ENCODE data around the gene NFATC1. TPM values are rescaled to one million over a fixed set of nuclear protein-coding genes. Genes with fewer than 3 reads are reported as not detected.

NFATC1 gene
- total and polyA plus RNA-seq, 2 experiments from 2014 or later, result 4.2 to 11.3 TPM

DNA sequence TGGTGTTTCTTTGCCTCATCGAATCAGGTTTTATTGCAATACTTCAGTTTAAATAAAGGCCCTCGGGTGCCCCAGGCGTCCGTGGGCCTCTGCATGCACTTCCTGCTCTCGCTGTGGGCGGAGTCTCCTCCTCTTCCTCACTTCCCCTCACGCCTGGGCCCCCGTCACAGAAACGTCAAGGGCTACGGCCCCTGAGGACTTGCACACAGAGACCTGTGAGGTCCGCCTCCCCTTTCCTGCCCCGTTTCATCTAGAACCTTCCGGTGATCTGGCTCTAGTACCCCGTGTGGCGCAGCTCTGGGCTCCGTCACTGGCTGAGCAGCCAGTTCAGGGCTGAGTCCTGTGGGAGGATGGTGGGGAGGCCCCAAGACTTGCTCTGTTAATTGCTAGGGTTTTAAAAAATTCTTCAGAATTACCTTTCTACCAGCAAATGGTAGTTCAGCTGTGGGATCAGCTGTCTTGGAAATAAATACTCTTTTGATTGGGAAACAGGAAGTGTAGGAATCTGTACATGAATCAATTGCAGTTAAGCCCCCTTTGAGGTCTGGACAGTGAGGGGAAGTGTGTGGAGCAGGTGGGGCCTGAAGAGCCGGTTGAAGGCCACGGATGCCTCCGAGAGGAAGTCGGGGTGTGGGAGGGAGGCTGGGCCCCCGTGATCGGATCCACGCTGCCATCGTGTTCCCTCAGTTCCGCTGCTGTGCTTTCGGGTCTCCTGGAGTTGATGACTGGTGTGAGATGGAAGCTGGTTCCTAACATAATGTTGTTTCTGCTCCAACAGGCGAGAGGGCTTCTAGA is 10.2 kb downstream of the NFATC1 start:
- H3K9me2 ChIP-seq (replicated peaks; ENCODE audit: insufficient read depth), result no peaks in the 10 kb centered on the region
- H3K4me1 ChIP-seq (ENCODE audit: insufficient read depth), result no peaks in the 10 kb centered on the region
- H4K20me1 ChIP-seq (ENCODE audit: insufficient read depth, poor library complexity, severe bottlenecking), result no peaks in the 10 kb centered on the region
- H3K79me2 ChIP-seq, result no peaks in the 10 kb centered on the region
- no peak overlapping the region for H2AFZ ChIP-seq
- H3K27me3 ChIP-seq, result no peaks in the 10 kb centered on the region
- WGBS (ENCODE audit: low lambda C conversion rate, missing lambda C conversion rate), result 86% methylated on average over 27 of the region's 27 CpGs
- no peak for DNase-seq (ENCODE audit: low spot score)
- no peak overlapping the region for H3K27ac ChIP-seq
- no peak overlapping the region for H3K4me3 ChIP-seq
- no peaks in the 10 kb centered on the region for H3K9me3 ChIP-seq (ENCODE audit: low read depth)
- no peak overlapping the region for H3K4me2 ChIP-seq
- no peaks in the 10 kb centered on the region for H3K36me3 ChIP-seq (replicated peaks; ENCODE audit: insufficient read depth, low read depth)
- TF ChIP-seq EZH2 (IDR thresholded peaks at IDR 0.05; ENCODE audit: borderline replicate concordance) (no peak), EZH2phosphoT487 (IDR thresholded peaks at IDR 0.05; ENCODE audit: low read depth, severe bottlenecking, unreplicated experiment) (no peak)
- TF ChIP-seq, protein P1, sequence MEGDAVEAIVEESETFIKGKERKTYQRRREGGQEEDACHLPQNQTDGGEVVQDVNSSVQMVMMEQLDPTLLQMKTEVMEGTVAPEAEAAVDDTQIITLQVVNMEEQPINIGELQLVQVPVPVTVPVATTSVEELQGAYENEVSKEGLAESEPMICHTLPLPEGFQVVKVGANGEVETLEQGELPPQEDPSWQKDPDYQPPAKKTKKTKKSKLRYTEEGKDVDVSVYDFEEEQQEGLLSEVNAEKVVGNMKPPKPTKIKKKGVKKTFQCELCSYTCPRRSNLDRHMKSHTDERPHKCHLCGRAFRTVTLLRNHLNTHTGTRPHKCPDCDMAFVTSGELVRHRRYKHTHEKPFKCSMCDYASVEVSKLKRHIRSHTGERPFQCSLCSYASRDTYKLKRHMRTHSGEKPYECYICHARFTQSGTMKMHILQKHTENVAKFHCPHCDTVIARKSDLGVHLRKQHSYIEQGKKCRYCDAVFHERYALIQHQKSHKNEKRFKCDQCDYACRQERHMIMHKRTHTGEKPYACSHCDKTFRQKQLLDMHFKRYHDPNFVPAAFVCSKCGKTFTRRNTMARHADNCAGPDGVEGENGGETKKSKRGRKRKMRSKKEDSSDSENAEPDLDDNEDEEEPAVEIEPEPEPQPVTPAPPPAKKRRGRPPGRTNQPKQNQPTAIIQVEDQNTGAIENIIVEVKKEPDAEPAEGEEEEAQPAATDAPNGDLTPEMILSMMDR (IDR thresholded peaks at IDR 0.05; ENCODE audit: poor library complexity), result no peak

DNA sequence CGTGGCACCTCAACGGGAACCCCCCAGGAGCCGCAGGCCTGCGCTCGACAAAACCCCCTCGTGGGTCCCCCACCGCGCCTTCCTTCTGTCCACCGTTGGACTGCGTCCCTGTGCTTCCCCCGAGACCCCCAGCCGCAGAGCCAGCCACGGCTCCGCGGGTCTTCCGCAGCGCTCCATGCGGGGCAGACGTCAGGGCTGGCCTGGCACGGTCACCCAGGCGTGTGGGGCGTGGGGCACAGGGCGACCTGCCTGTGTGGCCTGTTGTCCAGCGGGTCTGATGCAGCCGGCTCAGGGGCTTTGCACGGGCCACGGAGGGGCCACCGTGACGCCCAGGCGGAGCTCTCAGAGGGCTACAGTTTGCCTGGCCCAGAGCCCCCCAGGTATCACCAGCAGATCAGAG is 11.0 kb downstream of the NFATC1 start:
- no peak for DNase-seq (ENCODE audit: low spot score)
- no peak overlapping the region for H3K4me3 ChIP-seq
- no peaks in the 10 kb centered on the region for H3K9me2 ChIP-seq (replicated peaks; ENCODE audit: insufficient read depth)
- H3K36me3 ChIP-seq (replicated peaks; ENCODE audit: insufficient read depth, low read depth), result no peaks in the 10 kb centered on the region
- H2AFZ ChIP-seq, result no peak overlapping the region
- H3K4me2 ChIP-seq, result no peak overlapping the region
- no peak overlapping the region for H3K27ac ChIP-seq
- no peaks in the 10 kb centered on the region for H3K79me2 ChIP-seq
- no peaks in the 10 kb centered on the region for H3K4me1 ChIP-seq (ENCODE audit: insufficient read depth)
- H4K20me1 ChIP-seq (ENCODE audit: insufficient read depth, poor library complexity, severe bottlenecking), result no peaks in the 10 kb centered on the region
- H3K27me3 ChIP-seq, result no peaks in the 10 kb centered on the region
- WGBS (ENCODE audit: low lambda C conversion rate, missing lambda C conversion rate), result over 99% methylated on average over 24 of the region's 30 CpGs
- H3K9me3 ChIP-seq (ENCODE audit: low read depth), result no peaks in the 10 kb centered on the region
- TF ChIP-seq EZH2phosphoT487 (IDR thresholded peaks at IDR 0.05; ENCODE audit: low read depth, severe bottlenecking, unreplicated experiment) (no peak), EZH2 (IDR thresholded peaks at IDR 0.05; ENCODE audit: borderline replicate concordance) (no peak)
- TF ChIP-seq, protein P1 (IDR thresholded peaks at IDR 0.05; ENCODE audit: poor library complexity), result no peak

DNA sequence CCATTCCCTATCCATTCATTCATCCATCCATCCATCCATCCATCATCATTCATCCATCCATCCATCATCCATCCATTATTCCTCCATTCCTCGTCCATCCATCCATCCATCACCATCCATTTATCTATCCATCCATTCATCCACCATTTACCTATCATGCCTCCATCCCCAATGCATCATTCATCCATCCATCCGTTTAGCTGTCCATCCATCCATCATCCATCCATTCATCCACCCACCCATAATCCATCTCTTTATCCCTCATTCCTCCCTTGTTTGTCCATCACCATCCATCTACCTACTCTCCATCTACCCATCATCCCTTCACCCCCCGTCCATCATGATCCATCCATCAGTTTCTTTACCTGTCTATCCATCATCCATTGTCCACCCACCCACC is 13.6 kb downstream of the NFATC1 start:
- H3K4me1 ChIP-seq (ENCODE audit: insufficient read depth), result no peaks in the 10 kb centered on the region
- no peaks in the 10 kb centered on the region for H3K9me2 ChIP-seq (replicated peaks; ENCODE audit: insufficient read depth)
- no peak overlapping the region for H2AFZ ChIP-seq
- no peaks in the 10 kb centered on the region for H3K27me3 ChIP-seq
- no peaks in the 10 kb centered on the region for H4K20me1 ChIP-seq (ENCODE audit: insufficient read depth, poor library complexity, severe bottlenecking)
- no peak overlapping the region for H3K4me3 ChIP-seq
- TF ChIP-seq EZH2 (IDR thresholded peaks at IDR 0.05; ENCODE audit: borderline replicate concordance) (no peak), EZH2phosphoT487 (IDR thresholded peaks at IDR 0.05; ENCODE audit: low read depth, severe bottlenecking, unreplicated experiment) (no peak)
- TF ChIP-seq, protein P1 (IDR thresholded peaks at IDR 0.05; ENCODE audit: poor library complexity), result no peak
- H3K36me3 ChIP-seq (replicated peaks; ENCODE audit: insufficient read depth, low read depth), result no peaks in the 10 kb centered on the region
- no peak overlapping the region for H3K27ac ChIP-seq
- no peak overlapping the region for H3K4me2 ChIP-seq
- no peak for DNase-seq (ENCODE audit: low spot score)
- WGBS (ENCODE audit: low lambda C conversion rate, missing lambda C conversion rate), result 70% methylated on average over 3 of the region's 3 CpGs
- H3K9me3 ChIP-seq (ENCODE audit: low read depth), result no peaks in the 10 kb centered on the region
- H3K79me2 ChIP-seq, result no peaks in the 10 kb centered on the region
